ENCODE data around the gene AUTS2. TPM values are rescaled to one million over a fixed set of nuclear protein-coding genes. Genes with fewer than 3 reads are reported as not detected.

The AUTS2 gene
- total and polyA plus RNA-seq, 2 of the 8 experiments (the other 6 are each of a cell fraction or from before 2014, with no cell fraction given): 25.9 to 101 TPM

GRCh38 chr7:70589590-70589989, 991.3 kb downstream of the AUTS2 start (continued):
- TF ChIP-seq CHD7 (IDR thresholded peaks at IDR 0.05; ENCODE audit: insufficient replicate concordance, low read length): no peak
- TF ChIP-seq NANOG (IDR thresholded peaks at IDR 0.05; ENCODE audit: insufficient read depth, low read depth, low read length, poor library complexity, severe bottlenecking): no peak
- no peak for TF ChIP-seq SP4 (IDR thresholded peaks at IDR 0.05; ENCODE audit: low read length)
- no peak for TF ChIP-seq BCL11A (IDR thresholded peaks at IDR 0.05; ENCODE audit: low read depth in 2 of 2, low read length in 2 of 2)
- no peak for TF ChIP-seq EGR1 (IDR thresholded peaks at IDR 0.05; ENCODE audit: borderline replicate concordance, low read depth, low read length)
